Measurements from ENCODE around the gene NLRP9.

Gene NLRP9

GRCh38 chr19:55673465-55673864 lies 64.7 kb downstream of the NLRP9 start:
- DNase-seq (ENCODE audit: low read depth) = no peak

- no peak for DNase-seq (ENCODE audit: low read depth)
These were observed 65.8 kb downstream of the NLRP9 start for GRCh38 chr19:55672418-55672817.

- DNase-seq (ENCODE audit: low read depth) = no peak
These were observed 67.2 kb downstream of the NLRP9 start for GRCh38 chr19:55671054-55671378.

- no peak for DNase-seq (ENCODE audit: low read depth)
These were observed 67.7 kb downstream of the NLRP9 start for GRCh38 chr19:55670280-55671053.

- DNase-seq (ENCODE audit: low read depth) = no peak
These were observed 68.6 kb downstream of the NLRP9 start for GRCh38 chr19:55669418-55670279.

GRCh38 chr19:55668603-55669348 lies 69.4 kb downstream of the NLRP9 start:
- DNase-seq (ENCODE audit: low read depth) = no peak

GRCh38 chr19:55667958-55668357 lies 70.2 kb downstream of the NLRP9 start:
- DNase-seq (ENCODE audit: low read depth) = no peak

- no peak for DNase-seq (ENCODE audit: low read depth)
These were observed 70.7 kb downstream of the NLRP9 start for GRCh38 chr19:55667511-55667910.

GRCh38 chr19:55667006-55667381 lies 71.2 kb downstream of the NLRP9 start:
- DNase-seq (ENCODE audit: low read depth) = no peak

- no peak for DNase-seq (ENCODE audit: low read depth)
These were observed 71.7 kb downstream of the NLRP9 start for GRCh38 chr19:55666343-55667005.

- no peak for DNase-seq (ENCODE audit: low read depth)
These were observed 74.2 kb downstream of the NLRP9 start for GRCh38 chr19:55663846-55664536.

- DNase-seq (ENCODE audit: low read depth) = no peak
These were observed 76.4 kb downstream of the NLRP9 start for GRCh38 chr19:55661826-55662225.

GRCh38 chr19:55660991-55661390 lies 77.2 kb downstream of the NLRP9 start:
- DNase-seq (ENCODE audit: low read depth) = no peak

GRCh38 chr19:55660404-55660803 lies 77.8 kb downstream of the NLRP9 start:
- no peak for DNase-seq (ENCODE audit: low read depth)

GRCh38 chr19:55659822-55660221 lies 78.4 kb downstream of the NLRP9 start:
- DNase-seq (ENCODE audit: low read depth) = no peak

GRCh38 chr19:55658846-55659459 lies 79.2 kb downstream of the NLRP9 start:
- DNase-seq (ENCODE audit: low read depth) = no peak

Measured in stimulated activated CD8-positive, alpha-beta memory T cell treated with anti-CD3 and anti-CD28 coated beads, Interleukin-12 subunit alpha, Interleukin-12 subunit beta, amount 100 ng/mL, for 1 hour (primary cell).